Progenitor cell of endocrine pancreas (in vitro differentiated cells): ENCODE measurements around the gene LIPM. TPM values are rescaled to one million over a fixed set of nuclear protein-coding genes. Genes with fewer than 3 reads are reported as not detected.

Source experiments
- DNase-seq: peaks from one replicate; pipeline ENCODE4 v3.0.0; 2021; ENCODE audit warnings: low spot score; ENCODE audit not compliant: unreplicated experiment
- H3K27ac Mint-ChIP-seq: 2 replicates; pipeline ENCODE4 v1.8.0; 2021; ENCODE audit warnings: mild to moderate bottlenecking, moderate library complexity, mixed read lengths
- H3K27me3 Mint-ChIP-seq: 2 replicates; pipeline ENCODE4 v1.8.0; 2021; ENCODE audit warnings: mixed read lengths
- H3K36me3 Mint-ChIP-seq: 2 replicates; pipeline ENCODE4 v1.8.0; 2022; ENCODE audit warnings: mixed read lengths; ENCODE audit not compliant: insufficient read depth
- H3K4me1 Mint-ChIP-seq: 2 replicates; pipeline ENCODE4 v1.8.0; 2021; ENCODE audit warnings: low read depth, mixed read lengths
- H3K4me3 Mint-ChIP-seq: 2 replicates; pipeline ENCODE4 v1.8.0; 2021; ENCODE audit warnings: low read depth, mild to moderate bottlenecking, moderate library complexity, mixed read lengths
- H3K9me3 Mint-ChIP-seq: 2 replicates; pipeline ENCODE4 v1.8.0; 2021; ENCODE audit warnings: low read depth, mixed read lengths
- total RNA-seq: library from RNA; stranded (reverse); gene quantifications from 2 replicates; pipeline ENCODE4 v1.2.1, GENCODE V29; 2021
- TF ChIP-seq, protein P1 (sequence below): fragments of 200-600 bp; sonication (generic); IDR thresholded peaks from one replicate; pipeline ENCODE4 v1.5.0; 2021; ENCODE audit warnings: antibody characterized with exemption, mild to moderate bottlenecking; ENCODE audit not compliant: unreplicated experiment

Gene LIPM
- total RNA-seq, 1 donor from 2014 or later: not detected

DNA sequence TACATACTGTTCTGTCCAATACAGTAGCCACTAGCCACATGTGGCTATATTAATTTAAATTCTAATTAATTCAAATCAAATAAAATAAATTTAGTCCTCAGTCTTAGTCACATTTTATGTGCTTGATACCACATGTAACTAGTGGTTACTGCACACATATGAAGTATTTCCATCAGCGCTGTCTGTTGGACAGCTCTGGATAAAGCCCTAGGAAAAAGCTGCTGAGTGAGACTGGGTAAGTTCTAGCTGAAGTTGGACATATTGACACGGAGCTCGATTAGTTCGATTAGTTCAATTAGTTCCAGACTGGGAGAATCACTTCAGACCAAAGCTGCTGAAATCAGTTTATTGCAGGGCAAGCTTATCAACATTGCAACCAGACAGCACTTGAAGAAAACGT is 15.1 kb upstream of the LIPM start:
- Mint-ChIP-seq H3K4me3 (no peak overlapping the region), H3K27me3 (no peaks in the 10 kb centered on the region), H3K9me3 (no peaks in the 10 kb centered on the region), H3K27ac (no peak overlapping the region), H3K4me1 (no peaks in the 10 kb centered on the region), H3K36me3 (no peaks in the 10 kb centered on the region)
- DNase-seq: no peak
- TF ChIP-seq, protein P1, sequence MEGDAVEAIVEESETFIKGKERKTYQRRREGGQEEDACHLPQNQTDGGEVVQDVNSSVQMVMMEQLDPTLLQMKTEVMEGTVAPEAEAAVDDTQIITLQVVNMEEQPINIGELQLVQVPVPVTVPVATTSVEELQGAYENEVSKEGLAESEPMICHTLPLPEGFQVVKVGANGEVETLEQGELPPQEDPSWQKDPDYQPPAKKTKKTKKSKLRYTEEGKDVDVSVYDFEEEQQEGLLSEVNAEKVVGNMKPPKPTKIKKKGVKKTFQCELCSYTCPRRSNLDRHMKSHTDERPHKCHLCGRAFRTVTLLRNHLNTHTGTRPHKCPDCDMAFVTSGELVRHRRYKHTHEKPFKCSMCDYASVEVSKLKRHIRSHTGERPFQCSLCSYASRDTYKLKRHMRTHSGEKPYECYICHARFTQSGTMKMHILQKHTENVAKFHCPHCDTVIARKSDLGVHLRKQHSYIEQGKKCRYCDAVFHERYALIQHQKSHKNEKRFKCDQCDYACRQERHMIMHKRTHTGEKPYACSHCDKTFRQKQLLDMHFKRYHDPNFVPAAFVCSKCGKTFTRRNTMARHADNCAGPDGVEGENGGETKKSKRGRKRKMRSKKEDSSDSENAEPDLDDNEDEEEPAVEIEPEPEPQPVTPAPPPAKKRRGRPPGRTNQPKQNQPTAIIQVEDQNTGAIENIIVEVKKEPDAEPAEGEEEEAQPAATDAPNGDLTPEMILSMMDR: no peak

DNA sequence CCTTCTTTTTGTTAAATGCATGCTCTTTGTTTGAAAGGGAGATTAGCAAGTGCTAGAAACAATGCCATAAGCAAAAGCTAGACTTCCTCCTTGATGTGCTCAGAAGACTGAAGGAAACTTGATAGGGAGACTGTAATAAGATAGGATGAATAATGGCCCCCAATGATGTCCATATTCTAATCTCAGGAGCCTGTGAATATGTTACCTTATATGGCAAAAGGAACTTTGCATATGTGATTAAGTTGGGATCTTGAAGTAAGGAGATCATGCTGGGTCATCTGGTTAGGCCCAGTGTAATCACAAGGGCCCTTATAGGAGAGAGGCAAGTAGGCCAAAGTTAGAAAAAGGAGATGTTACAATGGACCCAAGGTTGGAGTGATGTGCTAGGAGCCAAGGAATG is 13.6 kb upstream of the LIPM start:
- H3K27me3 Mint-ChIP-seq: no peaks in the 10 kb centered on the region
- no peaks in the 10 kb centered on the region for H3K9me3 Mint-ChIP-seq
- no peak overlapping the region for H3K27ac Mint-ChIP-seq
- TF ChIP-seq, protein P1: no peak
- H3K4me3 Mint-ChIP-seq: no peak overlapping the region
- H3K36me3 Mint-ChIP-seq: no peaks in the 10 kb centered on the region
- H3K4me1 Mint-ChIP-seq: no peaks in the 10 kb centered on the region
- no peak for DNase-seq

DNA sequence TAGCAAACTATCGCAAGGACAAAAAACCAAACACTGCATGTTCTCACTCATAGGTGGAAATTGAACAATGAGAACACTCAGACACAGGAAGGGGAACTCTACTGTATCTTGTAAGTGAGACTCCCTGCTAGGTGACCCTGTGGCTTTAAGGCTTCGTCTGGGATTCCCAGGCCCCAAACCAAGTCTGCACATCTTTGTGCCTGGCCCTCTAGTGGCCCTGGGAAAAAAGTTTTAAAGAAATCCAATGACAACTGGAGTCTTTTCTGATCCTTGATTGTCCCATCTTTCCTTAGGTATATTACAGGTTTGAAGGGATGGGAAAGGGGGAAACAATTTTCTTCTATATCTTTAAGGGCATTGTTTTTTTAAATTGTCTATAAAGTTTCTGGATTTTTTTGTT is 10.6 kb upstream of the LIPM start:
- TF ChIP-seq, protein P1: peak; percentile 71
- no peaks in the 10 kb centered on the region for H3K36me3 Mint-ChIP-seq
- H3K4me3 Mint-ChIP-seq: no peak overlapping the region
- H3K27ac Mint-ChIP-seq: no peak overlapping the region
- peaks cover 3% of the 10 kb centered on the region for H3K27me3 Mint-ChIP-seq
- no peaks in the 10 kb centered on the region for H3K4me1 Mint-ChIP-seq
- no peak for DNase-seq
- no peaks in the 10 kb centered on the region for H3K9me3 Mint-ChIP-seq

DNA sequence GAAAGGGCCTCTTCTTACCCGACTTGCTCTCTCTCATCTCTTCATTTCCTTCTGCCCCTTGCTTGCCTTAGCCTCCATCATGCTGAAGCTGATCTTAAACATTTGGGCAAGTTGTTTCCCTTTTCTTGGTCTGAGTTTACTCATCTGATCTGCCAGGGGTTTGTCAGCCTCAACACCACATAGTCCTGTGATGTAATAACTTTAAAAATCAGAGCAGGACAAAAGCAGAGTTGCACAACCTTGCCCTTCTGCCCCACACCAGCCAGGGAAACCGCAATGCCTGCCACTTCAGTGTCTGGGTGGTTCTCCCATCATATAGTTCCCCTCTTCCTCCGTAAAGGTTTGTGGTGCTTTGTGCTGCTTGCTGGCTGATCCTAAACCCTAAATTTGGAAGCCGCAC is 9.9 kb upstream of the LIPM start:
- Mint-ChIP-seq H3K36me3 (no peaks in the 10 kb centered on the region), H3K27me3 (peaks cover 3% of the 10 kb centered on the region), H3K27ac (no peak overlapping the region), H3K4me1 (no peaks in the 10 kb centered on the region), H3K4me3 (no peak overlapping the region), H3K9me3 (no peaks in the 10 kb centered on the region)
- TF ChIP-seq, protein P1: no peak
- no peak for DNase-seq

DNA sequence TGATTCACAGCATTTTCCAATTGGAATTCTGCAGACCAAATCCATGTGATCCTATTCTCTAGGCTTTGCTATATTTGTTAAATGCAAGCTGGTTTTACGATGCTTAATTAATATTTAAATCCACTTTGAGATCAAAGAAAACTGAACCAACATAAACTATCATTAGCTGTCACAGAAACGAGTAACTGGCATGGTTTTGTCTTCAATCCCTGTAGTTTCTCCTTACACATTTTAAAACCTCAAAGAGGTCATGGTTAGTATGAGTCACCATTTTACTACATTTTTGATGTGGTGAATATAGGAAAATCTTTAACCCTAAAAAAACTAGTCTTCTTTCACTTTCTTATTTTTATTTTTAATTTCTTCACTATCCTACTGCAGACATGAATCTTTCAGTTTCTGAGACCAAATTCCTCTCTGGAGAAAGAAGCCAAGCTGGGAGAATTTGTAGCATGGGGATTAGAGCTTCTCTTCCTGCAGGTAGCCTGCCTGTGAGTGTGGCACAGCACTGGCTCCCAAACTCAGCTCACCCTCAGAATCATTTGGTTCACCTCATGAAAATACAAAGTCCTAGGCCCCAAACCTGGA is 8.7 kb upstream of the LIPM start:
- Mint-ChIP-seq H3K4me3 (no peak overlapping the region), H3K36me3 (no peaks in the 10 kb centered on the region), H3K4me1 (no peaks in the 10 kb centered on the region), H3K27ac (no peak overlapping the region), H3K9me3 (no peaks in the 10 kb centered on the region), H3K27me3 (peaks cover 3% of the 10 kb centered on the region)
- TF ChIP-seq, protein P1: no peak
- no peak for DNase-seq
